Measurements from ENCODE around the gene SLC2A9. TPM values are rescaled to one million over a fixed set of nuclear protein-coding genes. Genes with fewer than 3 reads are reported as not detected.

SLC2A9 gene
- polyA plus RNA-seq, 1 donor = 5.0 TPM

DNA sequence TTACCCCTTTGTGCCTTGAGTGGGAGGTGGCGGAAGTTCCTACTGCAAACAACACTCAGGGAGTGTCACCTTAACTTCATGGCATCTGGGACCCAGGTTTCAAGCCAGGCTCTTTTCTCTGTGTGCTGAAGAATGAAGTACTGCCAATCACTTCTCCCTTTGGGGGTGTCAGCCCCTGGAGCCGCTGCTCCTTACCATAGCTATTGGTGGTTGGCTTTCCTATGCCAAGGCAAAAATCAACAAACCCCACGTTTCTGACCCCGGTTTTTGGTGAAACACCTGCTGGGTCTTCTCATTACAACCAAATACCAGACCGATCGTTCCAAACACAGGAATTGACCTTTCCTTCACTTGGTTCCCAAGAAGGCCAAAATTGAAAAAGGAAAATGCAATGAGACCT lies 19.7 kb upstream of the SLC2A9 start:
- no peak for DNase-seq

DNA sequence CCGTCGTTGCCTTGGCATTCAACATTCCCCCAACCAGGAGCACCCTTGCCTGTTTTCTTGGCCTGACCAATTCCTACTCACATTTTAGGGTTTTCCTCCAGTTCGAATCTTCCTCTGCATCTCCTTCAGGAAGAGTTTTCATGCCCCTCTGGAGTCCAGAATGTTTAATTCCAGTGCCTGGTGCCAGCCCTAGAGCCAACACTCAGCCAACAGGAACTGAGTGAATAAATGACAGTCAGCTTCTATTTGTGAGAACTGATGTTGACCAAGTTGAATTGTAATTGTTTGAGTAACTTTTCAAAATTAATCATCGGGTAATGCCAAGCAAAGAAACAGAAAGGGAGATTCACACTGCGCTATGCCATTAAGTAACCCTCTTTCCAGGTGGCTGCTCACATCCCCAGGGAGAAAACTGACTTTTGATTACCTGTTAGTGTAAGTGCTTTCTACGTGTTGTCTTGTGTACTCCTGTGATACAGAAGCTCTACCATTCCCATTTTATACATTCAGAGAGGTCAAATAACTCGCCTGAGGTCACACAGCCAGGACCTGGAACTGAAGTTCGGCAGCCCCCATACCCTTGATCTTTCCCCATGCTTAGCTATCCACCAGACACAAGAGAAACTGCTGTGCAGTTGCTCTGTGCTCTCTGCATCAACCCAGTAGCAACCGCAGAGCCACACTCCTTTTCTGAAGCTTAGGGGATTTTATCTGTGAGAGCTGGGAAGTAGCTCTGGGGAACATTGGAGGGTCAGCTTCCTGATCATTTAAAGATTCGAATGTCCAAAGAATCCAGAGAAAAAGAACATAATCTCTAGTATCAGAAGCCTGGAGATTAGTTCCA lies 19.0 kb upstream of the SLC2A9 start:
- DNase-seq = no peak

- DNase-seq = no peak
Measured at GRCh38 chr4:10036807-10037342, 15.6 kb upstream of the SLC2A9 start.

- DNase-seq = no peak
Measured at GRCh38 chr4:10035130-10035529, 13.8 kb upstream of the SLC2A9 start.

DNA sequence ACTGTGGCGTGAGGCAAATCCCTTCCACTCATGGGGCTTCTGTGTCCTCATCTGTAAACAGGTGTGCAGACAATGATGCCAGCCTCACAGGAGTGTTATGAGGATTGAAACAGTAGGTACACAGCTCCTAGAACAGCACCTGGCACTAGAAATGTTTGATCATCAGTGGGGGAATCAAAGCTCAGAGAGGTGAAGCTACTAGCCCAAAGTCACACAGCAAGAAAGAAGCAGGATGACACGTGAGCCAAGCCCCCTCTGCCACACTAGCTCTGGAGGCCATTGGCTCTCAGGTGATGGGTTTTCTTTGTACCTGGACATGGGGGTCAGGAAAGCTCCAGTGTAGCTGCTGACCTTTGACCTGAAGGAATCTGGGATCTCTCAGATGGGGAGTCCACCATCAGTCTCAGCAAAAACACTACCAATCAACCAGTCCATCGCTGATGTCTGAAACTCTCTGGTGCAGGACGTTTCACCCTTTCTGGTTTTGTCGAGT lies 13.4 kb upstream of the SLC2A9 start:
- no peak for DNase-seq

DNA sequence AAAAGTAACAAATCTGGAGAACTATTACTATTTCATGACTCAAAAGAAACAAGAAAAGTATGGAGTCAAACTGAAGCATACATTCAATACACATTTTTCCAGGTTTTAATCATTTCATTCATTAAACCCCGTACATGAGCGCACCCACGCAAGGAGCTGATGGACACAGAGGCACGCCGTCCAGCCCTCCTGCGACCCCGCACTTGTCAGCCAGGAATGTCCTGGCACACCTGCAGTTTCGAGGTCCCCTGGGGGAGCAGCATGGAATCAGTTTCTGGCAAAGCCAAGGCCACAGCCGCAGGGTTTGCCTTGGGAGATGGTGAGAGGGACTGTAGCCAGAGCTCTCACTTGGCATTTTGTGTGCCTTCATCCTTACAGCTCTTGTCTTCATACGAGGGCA lies 12.8 kb upstream of the SLC2A9 start:
- DNase-seq = no peak

DNA sequence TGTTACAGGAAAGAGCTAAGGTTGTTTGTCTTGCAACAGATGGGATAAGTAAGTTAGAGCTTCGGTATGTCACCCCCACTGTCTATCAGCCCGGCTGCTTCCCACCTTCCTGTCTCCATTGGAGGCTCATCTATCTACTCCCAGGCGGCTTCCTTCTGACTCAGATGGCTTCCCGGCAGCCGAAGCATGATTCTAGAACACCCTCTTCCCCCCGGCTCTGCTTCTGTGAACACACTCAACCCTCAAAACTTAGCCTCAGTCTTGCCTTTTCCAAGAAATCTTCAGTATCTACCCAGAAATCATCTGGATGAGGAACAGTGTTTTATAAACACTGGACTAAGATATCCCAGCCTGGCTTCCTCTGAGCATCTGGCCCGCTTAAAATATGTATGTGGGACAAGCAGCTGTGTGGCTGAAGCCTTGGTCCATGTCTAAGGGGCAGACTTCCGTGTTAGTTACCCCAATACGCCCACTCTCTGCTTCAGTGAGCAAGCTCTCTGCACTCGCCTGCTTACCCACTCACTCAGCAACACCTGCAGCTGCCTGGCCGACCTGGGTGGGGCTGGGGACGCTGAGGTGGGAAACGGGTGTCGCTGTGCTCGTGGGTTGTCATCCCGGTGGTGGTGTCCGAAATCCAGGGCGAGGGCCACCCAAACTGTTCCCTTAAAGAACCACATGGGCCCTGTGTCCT lies 12.0 kb upstream of the SLC2A9 start:
- DNase-seq = no peak

- DNase-seq = no peak
Measured at GRCh38 chr4:10032625-10033024, 11.3 kb upstream of the SLC2A9 start.

GRCh38 chr4:10031668-10032590 lies 10.6 kb upstream of the SLC2A9 start:
- DNase-seq = no peak

GRCh38 chr4:10030972-10031667 lies 9.8 kb upstream of the SLC2A9 start:
- DNase-seq = no peak

DNA sequence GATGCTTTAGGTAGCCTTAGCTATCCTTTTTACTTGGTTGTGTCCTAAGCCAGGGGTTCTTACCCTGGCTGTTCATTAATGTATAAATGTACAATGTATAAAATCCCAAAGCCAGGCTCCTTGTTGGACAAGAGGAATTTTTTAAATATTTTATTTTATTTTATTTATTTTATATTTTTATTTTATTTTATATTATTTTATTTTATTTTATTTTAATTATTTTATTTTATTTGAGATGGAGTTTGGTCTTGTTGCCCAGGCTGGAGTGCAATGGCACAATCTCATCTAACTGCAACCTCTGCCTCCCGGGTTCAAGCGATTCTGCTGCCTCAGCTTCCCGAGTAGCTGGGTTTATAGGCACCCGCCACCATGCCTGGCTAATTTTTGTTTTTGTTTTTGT lies 8.1 kb upstream of the SLC2A9 start:
- no peak for DNase-seq

GRCh38 chr4:10028910-10029309 lies 7.6 kb upstream of the SLC2A9 start:
- DNase-seq = no peak

GRCh38 chr4:10026485-10026884 lies 5.2 kb upstream of the SLC2A9 start:
- DNase-seq = no peak

GRCh38 chr4:10025230-10025806 lies 4.0 kb upstream of the SLC2A9 start:
- no peak for DNase-seq

GRCh38 chr4:10024303-10024702 lies 3.0 kb upstream of the SLC2A9 start:
- no peak for DNase-seq

GRCh38 chr4:10023806-10024205 lies 2.5 kb upstream of the SLC2A9 start:
- DNase-seq = no peak

DNA sequence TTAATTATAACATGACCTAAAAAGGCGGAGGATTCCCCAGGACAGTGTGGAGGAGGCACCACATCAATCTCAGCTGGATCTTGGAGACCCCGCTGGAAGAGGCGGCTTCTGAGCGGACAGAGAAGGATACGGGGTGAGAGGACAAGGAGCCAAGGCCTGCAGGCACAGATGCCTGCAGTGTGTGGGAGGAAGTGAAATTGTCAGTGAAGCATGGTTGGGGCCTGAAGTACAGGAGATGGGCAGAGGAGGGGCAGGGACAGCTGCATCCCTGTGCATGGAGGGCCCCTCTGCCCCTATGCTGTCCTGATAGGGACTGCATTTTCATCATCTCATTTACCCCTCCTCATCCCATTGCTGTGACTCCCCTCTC lies 1.7 kb upstream of the SLC2A9 start:
- DNase-seq = no peak

DNA sequence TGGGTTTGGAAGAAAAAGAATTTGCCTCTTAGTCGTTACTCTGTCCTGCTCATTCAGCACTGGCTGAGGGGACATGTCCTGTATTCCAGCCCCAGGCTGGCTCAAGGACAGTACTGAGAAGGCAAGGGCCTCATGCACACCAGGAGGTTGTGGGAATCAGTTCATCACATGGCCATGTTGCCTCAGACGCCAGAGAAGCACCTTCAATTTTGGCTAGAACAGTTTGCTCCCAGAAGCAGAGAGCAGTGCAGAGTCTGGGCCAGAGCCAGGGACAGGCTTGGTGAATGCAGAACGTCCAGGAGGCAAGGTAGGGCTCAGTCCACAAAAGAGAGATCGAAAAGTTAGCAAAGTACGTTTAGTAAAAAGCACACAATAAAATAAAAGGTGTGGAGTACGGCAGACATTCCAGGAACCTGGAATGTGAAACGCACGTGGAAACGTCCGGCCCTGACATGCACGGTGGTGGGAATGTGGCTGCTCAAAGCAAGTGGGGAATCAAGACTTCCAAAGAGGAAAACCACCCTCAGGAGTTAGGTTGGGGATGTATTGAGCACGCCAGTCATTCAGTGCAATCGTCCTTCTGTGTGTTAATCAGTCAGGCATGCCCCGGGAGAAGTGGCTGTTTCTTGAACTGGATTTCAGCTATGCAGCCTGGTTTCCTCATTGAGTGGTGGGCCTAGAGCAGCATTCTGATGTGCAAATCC lies 1.2 kb upstream of the SLC2A9 start:
- DNase-seq = no peak

DNA sequence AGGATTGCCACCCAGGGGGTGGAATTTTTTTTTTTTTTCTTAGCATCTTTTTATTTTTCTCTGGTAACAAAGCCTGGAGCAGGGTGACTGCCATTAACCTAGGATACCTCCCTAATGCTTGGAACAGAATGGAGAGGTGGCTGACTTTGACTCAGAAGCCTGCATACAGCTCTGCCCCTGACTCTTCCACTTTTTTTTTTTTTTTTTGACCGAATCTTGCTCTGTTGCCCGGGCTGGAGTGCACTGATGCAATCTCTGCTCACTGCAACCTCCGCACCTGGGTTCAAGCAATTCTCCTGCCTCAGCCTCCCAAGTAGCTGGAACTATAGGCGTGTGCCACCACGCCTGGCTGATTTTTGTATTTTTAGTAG lies 341 bp upstream of the SLC2A9 start:
- no peak for DNase-seq

DNA sequence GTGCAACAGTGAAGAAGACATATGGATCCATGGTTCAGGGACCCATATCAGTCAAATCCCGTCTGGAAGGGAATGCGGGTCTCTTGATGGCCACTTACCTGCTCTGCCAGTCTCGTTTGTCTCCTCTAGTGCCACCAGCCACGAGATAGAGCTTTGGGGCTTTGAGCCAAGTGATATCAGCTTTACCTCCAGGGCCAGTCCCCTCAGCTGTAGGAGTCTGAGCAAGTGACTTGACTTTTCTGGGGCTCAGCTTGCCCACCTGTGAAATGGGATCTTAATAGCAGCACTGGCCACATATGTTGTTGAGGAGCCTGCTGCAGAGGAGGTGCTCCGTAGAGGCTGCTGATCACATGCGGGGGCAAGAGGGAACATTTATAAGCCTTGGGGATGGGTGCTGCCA lies 1.2 kb downstream of the SLC2A9 start:
- DNase-seq = no peak

- DNase-seq = no peak
Measured at GRCh38 chr4:10019521-10020051, 1.7 kb downstream of the SLC2A9 start.

All from hindlimb muscle (tissue), 1 donor.